NCI-H187 (cell line): ENCODE measurements around the gene KIF26B.
"Not testable (repeated sequence)": the region's sequence is repeated elsewhere in the genome, so short reads cannot be mapped to it uniquely, and the experiment has no call there.

Experiments
- DNase-seq, 2 experiments: peaks; one replicate each; lab custom pipeline; 2025; lab: John Stamatoyannopoulos, UW

KIF26B gene

DNA sequence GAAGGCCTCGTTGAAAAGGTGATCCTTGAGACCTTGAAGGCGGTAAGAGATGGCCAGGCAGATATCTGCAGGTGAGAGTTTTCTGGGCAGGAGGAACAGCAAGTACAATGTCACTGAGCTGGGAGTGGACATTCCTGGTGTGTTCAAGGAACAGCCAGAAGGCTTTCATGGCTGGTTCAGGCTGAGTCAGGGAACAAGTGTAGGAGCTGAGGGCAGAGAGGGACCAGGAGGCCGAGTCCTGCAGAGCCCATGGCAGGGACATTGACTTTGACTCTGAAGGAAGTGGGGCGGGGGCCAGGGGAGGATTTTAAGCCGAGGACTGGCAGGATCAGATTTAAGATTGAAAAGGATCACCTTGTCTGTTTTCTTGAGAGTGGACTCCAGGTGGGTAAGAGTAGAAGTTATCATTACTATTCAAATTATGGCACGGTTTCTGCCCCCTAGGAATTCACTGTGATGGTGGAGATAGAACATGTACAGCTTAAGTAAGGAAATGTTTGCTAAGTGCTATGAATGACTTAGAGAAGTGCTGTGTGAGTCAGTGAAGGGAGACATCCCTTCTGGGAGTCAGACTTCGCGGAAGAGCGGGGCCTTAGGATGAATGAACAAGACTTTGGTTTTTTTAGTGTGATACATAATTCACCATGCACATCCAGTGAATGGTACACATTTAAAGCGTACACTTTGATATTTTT is 202.3 kb downstream of the KIF26B start:
- DNase-seq: no peak

DNA sequence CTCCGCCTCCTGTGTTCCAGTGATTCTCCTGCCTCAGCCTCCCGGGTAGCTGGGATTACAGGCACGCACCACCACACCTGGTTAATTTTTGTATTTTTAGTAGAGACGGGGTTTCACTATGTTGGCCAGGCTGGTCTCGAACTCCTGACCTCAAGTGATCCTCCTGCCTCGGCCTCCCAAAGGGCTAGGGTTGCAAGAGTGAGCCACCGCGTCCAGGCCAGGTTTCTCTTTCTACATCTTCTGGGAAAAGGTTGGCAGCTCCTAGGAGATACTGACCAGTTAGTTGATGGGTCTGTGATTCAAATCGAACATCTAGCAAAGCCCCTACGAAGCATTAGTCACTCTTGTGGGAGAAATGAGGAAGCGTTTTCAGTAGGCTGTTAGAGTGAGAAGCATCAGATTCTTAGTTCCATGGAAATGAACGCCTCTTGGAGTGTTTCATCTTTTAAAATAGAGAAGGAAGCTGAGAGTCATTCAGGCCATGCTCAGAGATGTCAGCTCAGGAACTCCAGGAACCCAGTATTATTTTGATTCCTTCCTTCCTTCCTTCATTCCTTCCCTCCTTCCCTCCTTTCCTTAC is 204.4 kb downstream of the KIF26B start:
- DNase-seq: not testable (repeated sequence)

DNA sequence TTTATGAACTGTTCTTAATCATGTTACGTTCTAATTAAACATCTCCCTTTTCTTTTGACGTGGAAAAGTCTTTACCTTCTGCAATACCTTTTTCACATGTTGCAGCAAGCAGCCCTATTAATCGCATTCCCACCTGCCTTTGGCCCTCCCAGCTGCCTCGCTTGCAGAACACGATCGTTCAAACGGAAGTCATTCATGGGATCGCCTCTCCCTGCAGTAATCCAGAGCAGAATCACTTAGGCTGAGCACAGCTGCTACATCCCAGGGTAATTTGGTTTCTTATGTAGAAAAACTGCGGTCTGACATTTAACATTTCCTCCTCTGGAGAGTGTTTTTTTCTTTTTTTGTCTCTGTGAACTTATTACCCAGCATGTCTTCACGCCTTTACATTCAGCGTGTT is 206.3 kb downstream of the KIF26B start:
- DNase-seq: no peak

DNA sequence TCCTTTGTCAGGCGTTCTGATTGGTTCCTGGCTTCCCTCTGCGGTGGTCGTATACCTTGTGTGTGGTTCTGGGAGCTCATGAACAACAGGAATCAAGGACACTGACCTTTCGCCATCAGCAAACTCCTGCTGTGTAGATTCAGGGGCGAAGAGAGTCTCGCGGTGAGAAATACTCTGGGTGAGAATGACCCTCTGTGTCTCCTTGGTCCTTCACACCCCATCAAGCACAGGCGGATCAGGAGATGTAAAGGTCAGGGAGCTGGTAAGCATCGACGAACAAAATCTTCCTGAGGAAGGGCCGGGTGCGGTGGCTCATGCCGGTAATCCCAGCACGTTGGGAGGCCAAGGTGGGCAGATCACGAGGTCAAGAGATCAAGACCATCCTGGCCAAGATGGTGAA is 207.2 kb downstream of the KIF26B start:
- no peak for DNase-seq

DNA sequence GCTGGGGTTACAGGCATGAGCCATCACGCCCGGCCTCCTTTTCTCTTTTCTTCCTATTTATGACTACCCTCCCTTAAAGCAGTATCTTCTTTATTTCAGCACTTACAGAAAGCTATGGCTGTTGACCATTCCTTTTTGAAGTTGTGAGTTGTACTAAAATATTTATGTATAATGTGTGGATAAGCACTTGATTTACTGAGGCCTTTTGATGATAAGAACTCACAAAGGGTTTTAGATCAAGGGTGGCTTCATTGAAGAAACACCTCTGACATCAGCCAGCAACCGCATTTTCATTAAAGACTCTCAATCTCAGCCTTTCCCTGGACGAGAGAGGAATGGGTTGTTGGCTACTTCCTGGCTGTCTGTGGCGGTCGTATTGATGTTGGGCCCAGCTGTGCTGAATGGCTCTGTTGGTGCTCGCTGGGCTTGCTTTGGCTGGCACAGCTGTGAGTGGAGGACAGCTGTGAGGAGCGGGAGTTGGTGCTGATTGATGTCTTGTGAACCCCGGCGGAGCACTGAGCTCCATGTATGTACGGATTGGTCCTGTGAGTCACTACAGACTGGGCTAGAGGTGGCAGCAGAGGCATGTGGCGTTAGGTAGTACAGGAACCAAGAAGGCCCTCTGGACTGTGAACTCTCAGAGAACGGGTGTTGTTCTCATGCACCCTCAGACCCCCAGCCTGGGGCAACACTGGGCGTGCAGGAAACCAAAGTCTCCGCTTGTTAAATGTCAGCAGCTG is 208.8 kb downstream of the KIF26B start:
- no peak for DNase-seq

DNA sequence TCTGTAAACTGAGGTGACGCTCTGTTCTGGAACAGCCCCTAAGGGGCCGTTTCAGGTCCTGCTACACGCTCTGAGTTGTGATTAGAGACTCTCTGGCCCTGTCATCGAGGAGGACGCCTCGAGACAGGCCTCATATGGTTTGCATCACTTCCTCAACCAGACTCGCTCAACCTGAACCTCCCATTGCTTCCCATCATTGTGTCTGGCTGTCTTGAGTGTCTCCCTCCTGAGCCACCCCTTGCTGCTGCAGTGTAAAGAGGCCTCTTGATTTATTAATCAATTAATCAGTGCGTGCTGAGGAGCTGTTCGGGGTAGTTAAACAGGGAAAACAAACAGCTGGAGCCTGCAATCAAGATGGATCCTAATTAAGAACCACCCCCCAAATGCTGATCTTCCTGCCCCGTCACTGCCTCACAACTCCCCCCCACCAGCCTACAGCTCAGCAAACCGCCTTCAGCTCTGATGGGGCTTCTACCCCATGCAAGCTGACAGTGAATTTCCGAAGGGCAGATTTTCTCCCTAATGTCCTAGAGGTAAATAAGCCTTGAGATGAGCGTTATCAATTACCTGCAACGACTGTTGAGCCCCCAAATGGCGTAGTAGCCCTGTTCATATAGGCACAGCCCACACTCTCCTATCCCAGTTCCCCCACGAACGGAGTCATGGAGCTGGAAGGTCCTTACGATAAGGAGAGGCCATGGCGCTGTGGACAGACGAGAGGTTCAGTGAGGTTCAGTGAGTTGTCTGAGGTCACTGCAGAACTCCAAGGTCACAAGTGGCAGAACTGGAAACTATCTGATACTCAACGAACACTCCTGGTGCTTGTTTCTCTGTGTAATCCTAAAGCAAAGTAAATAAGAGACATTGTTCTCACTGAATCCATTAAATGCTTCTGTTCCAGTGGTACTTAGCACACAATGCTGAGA is 210.6 kb downstream of the KIF26B start:
- DNase-seq: no peak

DNA sequence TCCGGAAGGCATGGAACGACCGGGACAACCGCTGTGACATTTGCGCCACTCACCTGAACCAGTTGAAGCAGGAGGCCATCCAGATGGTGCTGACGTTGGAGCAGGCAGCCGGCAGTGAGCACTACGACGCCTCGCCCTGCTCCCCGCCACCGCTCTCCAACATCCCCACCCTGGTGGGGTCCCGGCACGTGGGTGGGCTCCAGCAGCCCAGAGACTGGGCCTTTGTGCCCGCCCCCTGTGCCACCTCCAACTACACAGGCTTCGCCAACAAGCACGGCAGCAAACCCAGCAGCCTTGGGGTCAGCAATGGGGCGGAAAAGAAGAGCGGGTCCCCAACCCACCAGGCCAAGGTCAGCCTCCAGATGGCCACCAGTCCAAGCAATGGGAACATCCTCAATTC is 212.1 kb downstream of the KIF26B start:
- DNase-seq: no peak

DNA sequence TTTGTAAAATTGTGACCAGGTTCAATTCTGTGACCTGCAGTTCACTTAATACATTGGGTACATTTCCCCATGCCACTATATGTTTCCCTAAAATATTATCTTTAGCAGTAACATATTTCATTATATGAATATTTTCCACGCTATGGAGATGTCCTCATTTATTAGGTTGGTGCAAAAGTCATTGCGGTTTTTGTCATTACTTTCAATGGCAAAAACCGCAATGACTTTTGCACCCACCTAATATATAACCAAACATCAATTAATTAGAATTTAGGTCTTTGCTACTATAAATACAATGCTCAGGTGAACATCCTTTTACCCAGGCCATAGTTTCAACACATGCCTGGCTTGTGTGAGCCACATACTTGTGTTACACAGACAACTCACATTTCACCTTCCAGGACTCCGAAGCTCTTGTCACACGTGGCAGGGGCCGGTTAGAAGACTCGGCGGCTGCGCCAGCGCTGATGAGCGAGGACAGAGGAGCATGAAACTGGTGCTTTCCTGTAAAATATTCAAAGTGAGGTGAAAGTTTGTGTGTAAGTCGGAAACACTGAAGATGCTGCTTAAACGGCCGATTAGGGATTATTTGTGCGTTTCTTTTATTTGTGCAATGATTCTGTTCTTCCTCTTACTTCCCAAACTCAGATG is 215.5 kb downstream of the KIF26B start:
- DNase-seq: no peak

DNA sequence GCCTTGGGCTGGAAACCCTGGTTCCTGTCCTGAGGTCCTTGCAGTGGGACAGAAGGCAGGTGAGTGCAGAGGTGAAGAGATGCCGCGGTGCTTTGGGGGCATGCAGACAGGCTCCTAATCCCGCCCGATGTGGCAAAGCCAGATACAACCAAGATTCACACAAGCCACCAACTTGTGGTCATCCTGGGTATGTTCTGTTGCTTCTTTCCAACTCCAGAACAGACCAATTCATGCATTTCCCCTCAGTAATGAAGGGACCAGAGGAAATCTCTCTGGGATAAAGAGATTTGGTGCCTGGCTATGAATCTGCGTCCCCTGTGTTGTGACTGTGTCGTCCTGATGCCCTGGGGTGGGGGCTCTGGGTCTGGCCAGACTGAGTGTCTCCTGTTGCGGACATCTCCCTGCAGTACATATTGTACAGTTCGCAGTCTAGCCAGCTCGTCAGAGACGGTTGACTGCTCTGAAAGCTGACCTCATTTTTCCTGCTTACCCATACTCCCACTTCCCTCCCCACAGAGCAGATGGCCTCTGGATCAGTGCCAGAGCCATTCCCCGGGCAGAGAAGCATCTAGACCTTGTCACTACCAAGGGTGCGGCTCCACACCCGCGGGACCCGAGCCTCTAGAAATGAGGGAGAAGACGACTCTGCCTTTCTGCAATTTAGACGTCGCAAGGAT is 216.3 kb downstream of the KIF26B start:
- DNase-seq: peak in 1 of 2 experiments; percentile 3

DNA sequence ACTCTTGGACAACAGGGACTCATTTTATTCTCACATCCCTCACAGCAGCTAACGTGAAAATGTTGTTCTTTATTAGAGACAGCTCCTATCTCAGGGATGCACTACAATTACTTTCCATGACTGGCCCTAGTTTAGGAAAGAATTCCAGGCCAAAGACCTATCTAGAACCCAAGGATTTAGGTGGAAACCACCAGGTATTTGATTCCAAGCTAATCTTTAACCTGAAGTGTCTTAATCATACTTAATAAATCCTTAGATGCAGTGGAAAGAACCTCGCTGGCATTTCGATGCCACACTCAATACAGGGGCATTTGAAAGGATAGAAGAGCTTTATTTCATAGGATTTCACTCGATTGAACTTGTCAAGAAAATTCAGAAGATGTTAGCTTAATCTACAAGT is 218.3 kb downstream of the KIF26B start:
- DNase-seq: no peak

DNA sequence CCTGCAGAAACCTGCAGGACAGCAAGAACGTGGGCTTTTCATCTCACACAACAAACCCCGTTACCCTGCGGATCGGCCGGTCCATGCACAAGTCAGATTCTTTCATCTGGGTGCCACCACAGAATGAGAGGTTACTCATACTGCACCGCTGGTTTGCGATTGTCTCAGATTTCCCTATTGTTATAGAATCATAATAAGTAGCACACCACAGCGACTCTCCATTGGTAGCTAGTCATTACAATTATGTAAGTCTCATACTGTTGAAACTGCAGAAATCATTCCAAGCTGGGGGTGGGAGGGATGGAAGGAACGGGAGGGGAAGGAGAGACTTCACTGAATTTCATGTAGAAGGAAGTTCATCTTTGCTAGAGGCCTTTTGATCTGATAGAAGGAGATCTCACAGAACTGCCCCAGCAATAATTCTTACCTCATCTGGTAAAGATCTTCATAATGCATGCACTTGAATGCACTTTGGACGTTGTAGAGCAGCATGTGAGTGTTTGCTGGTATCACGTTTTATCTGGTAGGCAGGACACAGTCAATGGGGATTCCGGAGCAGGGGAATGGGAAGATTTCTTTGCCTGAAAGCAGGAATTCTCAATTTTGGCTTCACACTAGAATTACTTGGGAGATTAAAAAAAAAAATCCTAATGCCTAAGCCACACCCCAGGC is 221.1 kb downstream of the KIF26B start:
- DNase-seq: no peak

DNA sequence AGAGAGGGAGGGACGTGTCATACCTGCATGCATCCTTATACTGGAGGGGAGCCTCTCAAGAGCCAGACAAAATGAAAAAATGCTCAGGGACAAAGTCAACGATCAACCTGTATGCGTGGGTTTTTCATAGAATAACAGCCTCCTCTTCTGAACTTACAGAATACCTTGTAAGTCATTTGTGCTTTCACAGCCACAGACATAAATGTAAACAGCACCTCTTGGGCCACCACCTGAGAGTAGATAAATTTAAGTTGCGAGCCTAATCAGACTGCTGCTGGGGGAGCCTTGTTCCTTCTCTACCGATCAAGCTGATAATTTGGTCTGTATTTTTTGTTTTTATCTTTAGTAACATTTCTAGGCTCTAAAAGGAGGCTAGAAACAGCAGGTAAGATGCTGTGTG is 223.1 kb downstream of the KIF26B start:
- DNase-seq: no peak

DNA sequence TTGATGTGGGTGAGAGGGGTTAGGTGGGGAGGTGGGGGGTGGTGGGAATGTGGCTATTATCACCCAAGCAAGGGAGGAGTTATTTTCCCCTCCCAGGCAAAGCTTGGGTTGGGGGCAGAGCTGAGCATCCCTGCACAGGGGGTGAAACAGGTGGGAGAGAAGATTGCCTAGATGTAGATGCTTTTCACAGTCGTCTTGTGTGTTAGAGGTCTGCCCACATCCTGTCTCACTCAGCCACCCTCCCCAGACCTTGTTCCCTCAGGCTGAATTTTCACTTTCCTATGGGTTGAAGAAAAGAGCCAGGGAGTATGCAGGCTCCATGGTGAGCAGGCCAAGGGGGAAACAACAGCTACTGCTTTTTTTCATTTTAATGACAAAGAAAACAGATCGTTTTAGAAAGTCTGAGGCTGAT is 223.5 kb downstream of the KIF26B start:
- no peak for DNase-seq

DNA sequence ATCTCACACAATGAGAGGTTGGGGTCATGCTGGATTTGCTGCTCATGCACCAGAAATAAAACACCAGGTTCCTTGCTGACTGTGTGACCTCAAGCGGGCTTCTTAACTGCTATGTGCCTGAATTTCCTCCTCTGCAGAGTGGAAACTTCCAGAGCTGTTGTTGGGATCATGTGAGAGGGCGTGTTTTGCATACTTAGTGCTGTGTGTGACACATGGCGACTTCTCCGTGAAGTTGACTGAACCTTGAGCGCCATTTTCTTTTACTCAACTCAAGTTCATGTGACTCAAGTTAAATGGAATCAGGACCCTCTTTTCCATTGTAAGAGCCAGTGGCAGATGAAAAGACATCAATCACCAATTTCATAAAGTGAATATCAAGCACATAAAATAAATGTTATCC is 224.0 kb downstream of the KIF26B start:
- no peak for DNase-seq

DNA sequence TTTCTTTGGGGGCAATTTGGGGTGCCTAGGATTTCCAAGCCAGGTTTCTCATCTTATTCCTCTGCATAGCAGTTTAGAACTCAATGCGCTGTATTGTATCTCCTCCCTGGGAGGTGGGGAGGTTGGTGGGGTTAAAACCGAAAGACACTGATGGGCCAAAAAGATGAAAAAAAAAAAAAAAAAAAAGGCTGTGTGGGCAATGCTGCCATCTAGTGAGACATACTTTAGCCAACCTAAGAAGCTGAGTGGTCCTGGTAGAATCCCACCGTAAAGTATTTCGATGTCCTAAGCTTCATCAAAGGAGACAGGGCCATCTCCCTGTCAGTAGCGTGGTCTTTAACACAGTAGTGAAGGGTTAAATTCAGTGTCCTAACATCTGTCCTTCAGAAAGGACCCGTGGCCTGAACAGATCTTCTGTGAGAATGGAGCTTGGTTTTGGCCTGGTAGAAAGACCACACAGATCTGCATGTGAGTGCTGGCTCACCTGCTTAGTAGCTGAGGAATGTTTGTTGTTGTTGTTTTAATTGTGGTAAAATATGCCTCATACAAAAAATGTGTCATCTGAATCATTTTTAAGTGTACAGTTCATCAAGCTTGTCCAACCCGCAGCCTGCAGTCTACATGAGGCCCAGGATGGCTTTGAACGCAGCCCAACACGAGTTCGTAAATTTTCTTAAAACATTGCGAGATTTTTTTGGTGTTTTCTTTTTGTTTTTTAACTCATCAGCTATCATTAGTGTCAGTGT is 226.2 kb downstream of the KIF26B start:
- DNase-seq: no peak

DNA sequence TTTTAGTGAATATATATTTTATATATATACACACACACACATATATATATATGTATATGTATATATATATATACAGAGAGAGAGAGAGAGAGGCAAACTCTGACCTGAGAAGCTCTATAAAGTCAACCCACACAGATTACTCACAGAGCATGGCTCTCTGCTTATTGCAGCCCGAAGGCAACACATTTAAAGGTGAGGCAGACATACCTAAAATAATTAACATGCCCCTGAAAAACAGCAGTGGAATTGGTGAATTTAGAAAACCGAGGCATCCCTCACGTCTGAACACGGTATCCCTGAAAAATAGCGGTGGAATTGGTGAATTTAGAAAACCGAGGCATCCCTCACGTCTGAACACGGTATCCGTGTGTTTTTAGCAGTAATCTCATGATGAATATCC is 228.2 kb downstream of the KIF26B start:
- no peak for DNase-seq

DNA sequence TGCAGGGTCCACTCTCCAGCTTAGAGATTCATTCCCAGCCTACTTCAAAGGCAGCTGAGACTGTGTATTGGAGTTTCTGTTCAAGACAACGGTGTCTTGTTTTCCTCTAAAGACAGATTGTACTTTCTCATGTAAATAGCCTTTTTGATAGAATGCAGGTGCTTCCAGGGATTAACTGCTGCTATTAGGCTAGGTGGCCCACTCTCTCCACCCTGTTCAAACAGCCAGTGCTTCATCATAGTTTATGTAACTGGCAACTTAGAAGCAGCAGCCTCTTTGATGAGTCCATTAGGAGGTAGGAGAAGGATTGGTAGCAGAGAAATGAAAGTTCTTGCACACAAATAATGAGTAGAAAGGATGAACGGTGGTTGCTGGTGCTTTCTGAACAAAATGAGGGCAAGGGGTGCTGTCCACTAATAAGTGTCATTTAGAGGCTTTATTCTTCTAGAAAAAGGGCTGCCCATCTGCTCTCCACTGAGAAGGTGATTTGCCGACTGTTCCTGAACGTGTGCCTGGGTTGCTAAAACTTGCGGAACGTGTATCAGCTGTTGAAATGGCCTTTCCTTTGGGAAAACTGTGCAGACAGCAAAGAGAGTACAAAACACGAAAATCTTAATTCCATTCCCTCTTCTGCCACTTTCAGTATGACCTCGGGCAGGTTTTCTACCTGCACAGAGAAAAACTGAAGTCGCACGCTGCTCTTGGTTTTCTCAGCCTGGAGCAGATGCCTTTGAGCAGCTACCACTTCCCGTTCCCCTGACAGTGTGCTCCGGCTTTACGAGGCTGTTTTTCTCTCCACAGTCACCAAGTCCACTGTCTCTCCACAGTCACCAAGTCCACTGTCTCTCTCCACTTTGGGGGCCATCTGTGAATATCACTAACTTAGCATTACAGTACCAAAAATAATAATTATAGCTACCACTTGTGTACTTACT is 228.9 kb downstream of the KIF26B start:
- no peak for DNase-seq

DNA sequence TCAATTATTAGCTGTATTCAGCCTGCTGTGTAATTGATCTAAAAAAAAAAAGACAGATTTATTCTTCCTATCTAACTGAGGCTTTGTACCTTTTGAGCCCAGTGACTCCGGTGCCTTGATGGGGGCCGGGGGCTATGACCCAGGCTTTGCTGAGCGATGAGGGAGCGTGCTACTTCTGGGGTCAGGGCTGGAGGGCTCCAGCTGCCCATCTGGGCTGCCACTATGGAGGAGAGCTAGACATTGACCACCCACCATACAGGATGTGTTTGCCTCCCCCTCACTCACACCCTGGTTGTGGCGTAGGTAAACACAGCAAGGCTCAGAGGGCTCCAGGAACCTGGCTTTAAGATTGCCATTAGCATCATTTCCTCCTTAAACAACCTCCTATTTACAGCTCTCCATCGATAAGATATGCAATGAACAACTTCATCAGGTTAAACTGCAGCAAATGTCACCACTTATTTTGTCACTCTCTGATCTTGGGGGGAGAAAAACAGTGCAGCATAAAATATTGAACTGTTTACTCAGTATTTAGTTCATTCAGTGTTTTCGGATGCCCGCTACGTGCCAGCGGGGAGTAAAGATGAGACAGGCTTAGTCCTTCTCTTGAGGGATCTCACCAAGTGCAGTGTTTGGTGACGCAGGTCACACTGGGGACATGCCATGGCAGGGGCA is 231.6 kb downstream of the KIF26B start:
- no peak for DNase-seq
